NCI-H2196 (cell line): Measurements from ENCODE around the gene ZNF653.
"Not testable (repeated sequence)": the region's sequence is repeated elsewhere in the genome, so short reads cannot be mapped to it uniquely, and the experiment has no call there.

ENCODE experiments used
- DNase-seq: peaks from one replicate; lab custom pipeline; 2025; ENCODE audit not compliant: unreplicated experiment; lab: John Stamatoyannopoulos, UW

The ZNF653 gene

DNA sequence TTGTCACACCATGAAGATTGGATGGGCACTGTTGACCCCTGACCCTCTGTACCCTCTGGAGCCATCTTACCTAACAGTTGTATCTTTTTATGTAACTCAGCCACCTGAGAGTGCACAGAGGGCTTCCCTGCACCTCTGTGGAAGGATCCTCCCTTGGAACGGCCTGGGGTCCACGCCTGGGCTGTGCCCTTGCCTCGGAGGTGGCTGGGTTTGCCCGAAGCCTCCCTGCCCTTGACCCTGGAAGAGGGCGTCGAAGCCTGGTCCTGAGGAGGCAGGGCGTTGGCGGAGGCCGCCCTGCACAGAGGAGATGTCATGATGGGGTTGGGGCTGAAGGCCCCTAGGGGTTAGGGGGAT, 71.0 kb downstream of the ZNF653 start:
- no peak for DNase-seq

DNA sequence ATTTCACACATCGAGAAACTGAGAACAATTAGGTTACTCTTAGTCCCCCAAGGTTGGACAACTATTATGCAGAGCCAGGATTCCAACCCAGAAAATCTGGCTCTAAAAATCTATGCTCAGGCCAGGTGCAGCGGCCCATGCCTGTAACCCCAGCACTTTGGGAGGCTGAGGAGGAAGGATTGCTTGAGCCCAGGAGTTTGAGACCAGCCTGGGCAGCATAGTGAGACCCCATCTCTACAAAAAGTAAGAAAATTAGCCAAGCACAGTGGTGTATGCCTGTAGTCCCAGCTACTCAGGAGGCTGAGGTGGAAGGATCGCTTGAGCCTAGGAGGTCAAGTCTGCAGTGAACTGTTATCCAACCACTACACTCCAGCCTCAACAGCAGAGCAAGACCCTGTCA, 72.1 kb downstream of the ZNF653 start:
- DNase-seq = not testable (repeated sequence)
